Panc1 (cell line): ENCODE data around the gene RHOH. TPM values are rescaled to one million over a fixed set of nuclear protein-coding genes. Genes with fewer than 3 reads are reported as not detected.
"Not testable (repeated sequence)": the region's sequence is repeated elsewhere in the genome, so short reads cannot be mapped to it uniquely, and the experiment has no call there.

Experiments used
- ATAC-seq: fragments of 200-7000 bp; cut with Tn5 transposase; 2 replicates; pipeline ENCODE4 v1.9.1; 2020; ENCODE audit warnings: mild to moderate bottlenecking, moderate library complexity
- BruUV-seq: library from RNA; stranded (reverse); fragments of 400-500 nt; replicated peaks from 2 replicates; lab custom pipeline; 2021; lab: Mats Ljungman, UMichigan
- CTCF ChIA-PET: fragments of 300-600 bp; sonication (Branson Sonifier 250); formaldehyde crosslinking; loops from one replicate; lab custom pipeline; 2022; ENCODE audit warnings: antibody characterized with exemption; lab: Charles Lee
- POLR2A ChIA-PET: fragments of 300-600 bp; sonication (Branson Sonifier 250); formaldehyde crosslinking; loops from one replicate; lab custom pipeline; 2022; ENCODE audit warnings: antibody characterized with exemption; lab: Charles Lee
- DNase-seq: peaks from one replicate; pipeline ENCODE4 v3.0.0-alpha.2; 2010; ENCODE audit warnings: low read depth, low spot score
- H3K27ac ChIP-seq: 2 replicates; pipeline ENCODE4 v1.5.1; 2011; ENCODE audit warnings: mild to moderate bottlenecking, low read length, inconsistent platforms
- H3K27me3 ChIP-seq: fragments of 200-500 bp; sonication (Bioruptor generic); 2 replicates; pipeline ENCODE4 v1.6.0; 2014; ENCODE audit warnings: low read length, inconsistent platforms; ENCODE audit not compliant: control insufficient read depth, insufficient read depth
- H3K36me3 ChIP-seq: fragments of 200-500 bp; sonication (Bioruptor generic); 2 replicates; pipeline ENCODE4 v1.5.1; 2014; ENCODE audit warnings: inconsistent platforms, mild to moderate bottlenecking, low read length, moderate library complexity; ENCODE audit not compliant: control insufficient read depth, insufficient read depth
- H3K4me1 ChIP-seq: 2 replicates; pipeline ENCODE4 v1.5.1; 2011; ENCODE audit warnings: inconsistent platforms, mild to moderate bottlenecking, low read length, moderate library complexity; ENCODE audit not compliant: control insufficient read depth, insufficient read depth
- H3K4me3 ChIP-seq, 2 experiments: 2 replicates each; pipeline ENCODE4 v1.5.1; 2011 to 2012; ENCODE audit warnings: low read depth in 2 of 2, low read length in 2 of 2, mild to moderate bottlenecking in 2 of 2, inconsistent platforms in 1 of 2, moderate library complexity in 1 of 2
- H3K9me3 ChIP-seq: fragments of 200-500 bp; sonication (Bioruptor generic); 2 replicates; pipeline ENCODE4 v1.5.1; 2014; ENCODE audit warnings: low read depth, mild to moderate bottlenecking, inconsistent platforms, low read length, moderate library complexity; ENCODE audit not compliant: control insufficient read depth, insufficient read depth
- POLR2AphosphoS5 ChIP-seq: IDR thresholded peaks from 2 replicates; pipeline ENCODE4 v1.6.1; 2012; ENCODE audit warnings: mild to moderate bottlenecking, low read depth, low read length, moderate library complexity
- SIN3A ChIP-seq: IDR thresholded peaks from 2 replicates; pipeline ENCODE4 v1.6.1; 2012; ENCODE audit warnings: low read depth, mild to moderate bottlenecking, low read length, moderate library complexity, borderline replicate concordance; ENCODE audit not compliant: insufficient read depth
- TCF7L2 ChIP-seq: IDR thresholded peaks from 2 replicates; pipeline ENCODE4 v1.6.1; 2011; ENCODE audit warnings: mild to moderate bottlenecking, low read depth, low read length, inconsistent platforms
- in situ Hi-C: cut with HindIII; loops from 2 replicates; pipeline ENCODE4 v1.10.0; 2016; ENCODE audit warnings: low sequenced_read_pairs, low pct_unique_long_range_greater_than_20kb
- intact Hi-C: fragments of 100-400 bp; cut with micrococcal nuclease; formaldehyde crosslinking; loops from one replicate; pipeline ENCODE4 v1.10.0; 2022; ENCODE audit not compliant: unreplicated experiment
- total RNA-seq: library from RNA; stranded (reverse); gene quantifications from one replicate; pipeline ENCODE4 v1.2.1, GENCODE V29; 2021; ENCODE audit not compliant: unreplicated experiment
- TF ChIP-seq, protein P1 (sequence below): fragments of 450-650 bp; IDR thresholded peaks from 2 replicates; pipeline ENCODE4 v1.5.1; 2017; ENCODE audit warnings: mild to moderate bottlenecking
- TF ChIP-seq, protein P2 (sequence below), 2 experiments: IDR thresholded peaks; 2 replicates each; pipeline ENCODE4 v1.6.1; 2011 to 2012; ENCODE audit warnings: low read depth in 2 of 2, control low read depth in 1 of 2, low read length in 1 of 2, mild to moderate bottlenecking in 1 of 2, moderate library complexity in 1 of 2; ENCODE audit not compliant: insufficient read depth in 1 of 2

RHOH gene
- total RNA-seq, 1 experiment from 2014 or later: 1.2 TPM

DNA sequence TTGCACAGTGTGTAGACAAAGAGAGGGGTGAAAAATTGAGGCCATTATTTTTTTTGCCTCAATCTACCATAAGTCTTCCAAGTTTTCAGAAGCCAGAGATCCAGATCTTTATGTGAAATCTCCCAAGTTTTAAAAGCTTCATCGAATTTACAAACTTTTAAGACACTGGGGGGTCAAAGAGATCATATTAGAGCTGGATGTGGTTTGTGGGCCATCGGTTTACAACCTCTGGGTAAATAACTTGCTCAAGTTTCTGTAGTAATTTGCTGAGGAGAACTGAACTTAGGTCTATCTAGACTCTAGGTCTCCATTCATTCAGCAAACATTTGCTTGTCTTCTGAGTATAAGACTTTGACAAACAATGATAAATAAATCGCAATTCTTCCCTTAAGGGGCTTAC is 84.3 kb downstream of the RHOH start:
- no peak for TF ChIP-seq TCF7L2
- TF ChIP-seq SIN3A: no peak
- TF ChIP-seq POLR2AphosphoS5: no peak
- TF ChIP-seq, protein P1, sequence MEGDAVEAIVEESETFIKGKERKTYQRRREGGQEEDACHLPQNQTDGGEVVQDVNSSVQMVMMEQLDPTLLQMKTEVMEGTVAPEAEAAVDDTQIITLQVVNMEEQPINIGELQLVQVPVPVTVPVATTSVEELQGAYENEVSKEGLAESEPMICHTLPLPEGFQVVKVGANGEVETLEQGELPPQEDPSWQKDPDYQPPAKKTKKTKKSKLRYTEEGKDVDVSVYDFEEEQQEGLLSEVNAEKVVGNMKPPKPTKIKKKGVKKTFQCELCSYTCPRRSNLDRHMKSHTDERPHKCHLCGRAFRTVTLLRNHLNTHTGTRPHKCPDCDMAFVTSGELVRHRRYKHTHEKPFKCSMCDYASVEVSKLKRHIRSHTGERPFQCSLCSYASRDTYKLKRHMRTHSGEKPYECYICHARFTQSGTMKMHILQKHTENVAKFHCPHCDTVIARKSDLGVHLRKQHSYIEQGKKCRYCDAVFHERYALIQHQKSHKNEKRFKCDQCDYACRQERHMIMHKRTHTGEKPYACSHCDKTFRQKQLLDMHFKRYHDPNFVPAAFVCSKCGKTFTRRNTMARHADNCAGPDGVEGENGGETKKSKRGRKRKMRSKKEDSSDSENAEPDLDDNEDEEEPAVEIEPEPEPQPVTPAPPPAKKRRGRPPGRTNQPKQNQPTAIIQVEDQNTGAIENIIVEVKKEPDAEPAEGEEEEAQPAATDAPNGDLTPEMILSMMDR: no peak
- TF ChIP-seq, protein P2, sequence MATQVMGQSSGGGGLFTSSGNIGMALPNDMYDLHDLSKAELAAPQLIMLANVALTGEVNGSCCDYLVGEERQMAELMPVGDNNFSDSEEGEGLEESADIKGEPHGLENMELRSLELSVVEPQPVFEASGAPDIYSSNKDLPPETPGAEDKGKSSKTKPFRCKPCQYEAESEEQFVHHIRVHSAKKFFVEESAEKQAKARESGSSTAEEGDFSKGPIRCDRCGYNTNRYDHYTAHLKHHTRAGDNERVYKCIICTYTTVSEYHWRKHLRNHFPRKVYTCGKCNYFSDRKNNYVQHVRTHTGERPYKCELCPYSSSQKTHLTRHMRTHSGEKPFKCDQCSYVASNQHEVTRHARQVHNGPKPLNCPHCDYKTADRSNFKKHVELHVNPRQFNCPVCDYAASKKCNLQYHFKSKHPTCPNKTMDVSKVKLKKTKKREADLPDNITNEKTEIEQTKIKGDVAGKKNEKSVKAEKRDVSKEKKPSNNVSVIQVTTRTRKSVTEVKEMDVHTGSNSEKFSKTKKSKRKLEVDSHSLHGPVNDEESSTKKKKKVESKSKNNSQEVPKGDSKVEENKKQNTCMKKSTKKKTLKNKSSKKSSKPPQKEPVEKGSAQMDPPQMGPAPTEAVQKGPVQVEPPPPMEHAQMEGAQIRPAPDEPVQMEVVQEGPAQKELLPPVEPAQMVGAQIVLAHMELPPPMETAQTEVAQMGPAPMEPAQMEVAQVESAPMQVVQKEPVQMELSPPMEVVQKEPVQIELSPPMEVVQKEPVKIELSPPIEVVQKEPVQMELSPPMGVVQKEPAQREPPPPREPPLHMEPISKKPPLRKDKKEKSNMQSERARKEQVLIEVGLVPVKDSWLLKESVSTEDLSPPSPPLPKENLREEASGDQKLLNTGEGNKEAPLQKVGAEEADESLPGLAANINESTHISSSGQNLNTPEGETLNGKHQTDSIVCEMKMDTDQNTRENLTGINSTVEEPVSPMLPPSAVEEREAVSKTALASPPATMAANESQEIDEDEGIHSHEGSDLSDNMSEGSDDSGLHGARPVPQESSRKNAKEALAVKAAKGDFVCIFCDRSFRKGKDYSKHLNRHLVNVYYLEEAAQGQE (IDR thresholded peaks at IDR 0.05; ENCODE audit: insufficient read depth in 1 of 2, low read depth in 2 of 2, low read length in 1 of 2): no peak
- ChIA-PET POLR2A (no interaction called here), CTCF (no interaction called here)
- no peaks in the 10 kb centered on the region for H3K36me3 ChIP-seq
- H3K27me3 ChIP-seq: no peaks in the 10 kb centered on the region
- in situ Hi-C loops (no loop called here), intact Hi-C loops (no loop called here)
- no peak overlapping the region for H3K4me3 ChIP-seq
- BruUV-seq: no TSS peak
- no peak overlapping the region for H3K27ac ChIP-seq
- no peaks in the 10 kb centered on the region for H3K4me1 ChIP-seq
- H3K9me3 ChIP-seq: no peaks in the 10 kb centered on the region
- no peak for DNase-seq
- ATAC-seq: no peak

DNA sequence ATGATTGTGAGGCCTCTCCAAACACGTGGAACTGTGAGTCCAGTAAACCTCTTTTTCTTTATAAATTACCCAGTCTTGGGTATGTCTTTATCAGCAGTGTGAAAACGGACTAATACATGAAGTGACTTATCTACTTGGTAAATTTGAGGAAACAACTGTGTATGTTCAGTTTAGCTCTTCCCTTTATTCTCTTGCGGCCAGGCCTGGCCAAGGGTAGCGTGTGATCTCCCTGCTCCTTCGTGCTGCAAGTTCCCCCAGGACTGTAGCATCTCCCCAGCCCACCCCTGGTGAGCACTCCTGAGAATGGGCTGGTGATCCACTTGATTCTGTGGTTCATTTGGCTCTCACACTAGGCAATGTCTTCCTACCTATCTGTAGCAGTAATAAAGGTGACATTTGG is 85.1 kb downstream of the RHOH start:
- ATAC-seq (no peak), DNase-seq (no peak)
- intact Hi-C loops: no loop called here
- POLR2A ChIA-PET: no interaction called here
- no peaks in the 10 kb centered on the region for H3K27me3 ChIP-seq
- H3K9me3 ChIP-seq: no peaks in the 10 kb centered on the region
- CTCF ChIA-PET: interaction anchor here (0.7 kb wide), 1 partner anchor 161 kb away, joined by 3 read pairs; no protein-coding TSS in a partner anchor
- in situ Hi-C loops: no loop called here
- no peaks in the 10 kb centered on the region for H3K36me3 ChIP-seq
- TF ChIP-seq, protein P2 (IDR thresholded peaks at IDR 0.05; ENCODE audit: insufficient read depth in 1 of 2, low read depth in 2 of 2, low read length in 1 of 2): no peak
- TF ChIP-seq, protein P1: no peak
- TF ChIP-seq TCF7L2 (no peak), POLR2AphosphoS5 (no peak), SIN3A (no peak)
- no peak overlapping the region for H3K4me3 ChIP-seq
- no TSS peak for BruUV-seq
- H3K27ac ChIP-seq: no peak overlapping the region
- no peaks in the 10 kb centered on the region for H3K4me1 ChIP-seq

DNA sequence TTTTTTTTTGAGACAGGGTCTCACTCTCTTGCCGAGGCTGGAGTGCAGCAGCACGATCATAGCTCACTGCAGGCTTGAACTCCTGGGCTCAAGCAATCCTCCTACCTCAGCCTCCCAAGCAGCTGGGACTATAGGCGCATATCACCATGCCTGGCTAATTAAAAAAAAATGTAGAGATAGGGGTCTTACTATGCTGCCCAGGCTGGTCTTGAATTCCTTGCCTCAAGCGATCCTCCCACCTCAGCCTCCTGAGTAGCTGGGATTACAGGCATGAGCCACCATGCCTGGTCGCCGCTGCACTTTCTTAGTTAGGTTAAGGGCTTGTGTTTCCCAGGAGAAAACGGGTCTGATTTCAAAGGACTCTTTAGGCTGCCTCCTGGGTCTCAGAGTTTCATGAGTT is 86.0 kb downstream of the RHOH start:
- in situ Hi-C loops, DNase-seq, ATAC-seq, H3K36me3 ChIP-seq, intact Hi-C loops, POLR2A ChIA-PET, H3K9me3 ChIP-seq, H3K4me1 ChIP-seq, H3K4me3 ChIP-seq, H3K27me3 ChIP-seq, CTCF ChIA-PET, H3K27ac ChIP-seq, BruUV-seq: not testable (repeated sequence)
